CD4-positive, alpha-beta T cell treated with Interleukin-2 at 100 ng/mL for 4 hours (primary cell): ENCODE data around the gene CD81.
"Not testable (repeated sequence)": the region's sequence is repeated elsewhere in the genome, so short reads cannot be mapped to it uniquely, and the experiment has no call there.

Experiments
- DNase-seq: peaks from one replicate; pipeline ENCODE4 v3.0.0-alpha.2; 2020; ENCODE audit warnings: low spot score

Gene CD81

GRCh38 chr11:2357651-2358050 lies 19.5 kb upstream of the CD81 start:
- DNase-seq, result not testable (repeated sequence)

- no peak for DNase-seq
Observed at GRCh38 chr11:2358754-2359442, 18.2 kb upstream of the CD81 start.

- no peak for DNase-seq
Observed at GRCh38 chr11:2359557-2359956, 17.6 kb upstream of the CD81 start.

GRCh38 chr11:2360081-2360642 lies 16.9 kb upstream of the CD81 start:
- DNase-seq, result no peak

- no peak for DNase-seq
Observed at GRCh38 chr11:2361565-2361964, 15.5 kb upstream of the CD81 start.

GRCh38 chr11:2362414-2362813 lies 14.7 kb upstream of the CD81 start:
- no peak for DNase-seq

GRCh38 chr11:2363130-2363529 lies 14.0 kb upstream of the CD81 start:
- DNase-seq, result no peak

GRCh38 chr11:2363577-2364370 lies 13.3 kb upstream of the CD81 start:
- no peak for DNase-seq

GRCh38 chr11:2364386-2364785 lies 12.7 kb upstream of the CD81 start:
- DNase-seq, result not testable (repeated sequence)

- no peak for DNase-seq
Observed at GRCh38 chr11:2365571-2366210, 11.4 kb upstream of the CD81 start.

GRCh38 chr11:2366276-2366675 lies 10.8 kb upstream of the CD81 start:
- no peak for DNase-seq

GRCh38 chr11:2366733-2367132 lies 10.4 kb upstream of the CD81 start:
- DNase-seq, result no peak

- DNase-seq, result no peak
Observed at GRCh38 chr11:2367266-2368160, 9.6 kb upstream of the CD81 start.

- DNase-seq, result no peak
Observed at GRCh38 chr11:2368178-2368850, 8.8 kb upstream of the CD81 start.

GRCh38 chr11:2368851-2369180 lies 8.3 kb upstream of the CD81 start:
- DNase-seq, result no peak

GRCh38 chr11:2369320-2369719 lies 7.8 kb upstream of the CD81 start:
- no peak for DNase-seq

GRCh38 chr11:2369896-2370295 lies 7.2 kb upstream of the CD81 start:
- DNase-seq, result no peak

- DNase-seq, result no peak
Observed at GRCh38 chr11:2374456-2375201, 2.5 kb upstream of the CD81 start.

- DNase-seq, result no peak
Observed at GRCh38 chr11:2375341-2375853, 1.7 kb upstream of the CD81 start.

GRCh38 chr11:2375964-2376551 lies 1.1 kb upstream of the CD81 start:
- no peak for DNase-seq
